ENCODE data around the gene EZH1.

GRCh38 chr17:42750739-42751344, 6.0 kb upstream of the EZH1 start:
- TF ChIP-seq YY1 (IDR thresholded peaks at IDR 0.05; ENCODE audit: insufficient read depth, insufficient read length): no peak
- TF ChIP-seq SUZ12 (IDR thresholded peaks at IDR 0.05; ENCODE audit: extremely low read depth, insufficient read depth, insufficient read length): no peak
